ENCODE data around the gene ZNF564.
"Not testable (repeated sequence)": the region's sequence is repeated elsewhere in the genome, so short reads cannot be mapped to it uniquely, and the experiment has no call there.

The ZNF564 gene

DNA sequence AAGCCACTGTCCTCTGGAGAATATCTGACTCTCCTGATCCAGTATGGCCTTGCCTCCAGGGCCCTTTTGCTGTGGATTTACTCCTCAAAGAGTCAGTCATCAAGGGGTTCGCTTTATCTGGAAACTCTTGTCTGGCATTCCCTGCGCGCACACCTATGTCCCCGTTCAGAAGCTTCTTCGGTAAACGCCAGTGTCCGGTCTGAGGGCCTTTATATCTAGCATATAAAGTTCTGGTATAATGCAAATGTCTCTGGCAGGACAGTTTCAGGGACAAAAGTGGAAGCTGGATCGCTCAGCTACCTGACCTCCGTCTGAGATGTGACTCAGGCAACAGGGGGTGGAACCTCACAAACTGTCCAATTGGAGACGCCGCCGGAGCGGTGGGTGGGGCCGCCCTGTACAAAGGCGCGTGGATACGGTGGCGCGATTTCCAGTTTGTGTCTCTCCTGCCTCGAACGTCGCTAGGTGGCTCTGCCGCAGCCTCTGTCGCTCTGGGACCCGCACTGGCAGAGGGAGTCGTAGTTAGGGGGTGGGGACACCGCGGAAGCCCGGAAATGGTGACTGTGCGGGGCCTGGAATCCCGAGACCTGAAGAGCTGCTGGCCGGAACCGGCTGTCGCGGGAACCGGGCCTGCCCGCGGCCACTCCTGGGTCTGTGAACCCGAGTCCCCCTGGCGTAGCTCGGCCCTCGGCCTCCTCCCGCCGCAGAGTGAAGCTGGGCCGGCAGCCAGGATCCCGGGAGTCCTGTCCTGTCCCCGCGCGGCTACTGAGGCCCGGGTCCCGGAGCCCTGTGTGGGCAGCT lies 56.1 kb downstream of the ZNF564 start:
- peak; percentile 92 for DNase-seq

DNA sequence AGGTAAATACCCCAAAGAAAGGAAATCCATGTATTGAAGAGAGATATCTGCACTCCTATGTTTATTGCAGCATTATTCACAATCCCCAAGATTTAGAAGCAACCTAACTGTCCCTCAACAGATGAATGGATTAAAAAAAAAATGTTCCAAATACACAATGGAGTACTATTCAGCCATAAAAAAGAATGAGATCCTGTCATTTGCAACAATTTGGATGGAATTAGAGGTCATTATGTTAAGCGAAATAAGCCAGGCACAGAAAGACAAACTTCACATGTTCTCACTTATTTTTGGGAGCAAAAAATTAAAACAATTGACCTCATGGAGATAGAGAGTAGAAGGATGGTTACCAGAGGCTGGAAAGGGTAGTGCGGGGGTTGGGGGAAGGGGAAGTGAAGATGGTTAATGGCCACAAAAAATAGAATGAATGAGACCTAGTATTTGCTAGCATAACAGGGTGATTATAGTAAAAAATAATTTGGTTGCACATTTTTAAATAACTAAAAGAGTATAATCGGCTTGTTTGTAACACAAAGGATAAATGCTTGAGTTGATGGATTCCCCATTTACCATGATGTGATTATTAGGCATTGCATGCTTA lies 56.9 kb downstream of the ZNF564 start:
- no peak for DNase-seq

DNA sequence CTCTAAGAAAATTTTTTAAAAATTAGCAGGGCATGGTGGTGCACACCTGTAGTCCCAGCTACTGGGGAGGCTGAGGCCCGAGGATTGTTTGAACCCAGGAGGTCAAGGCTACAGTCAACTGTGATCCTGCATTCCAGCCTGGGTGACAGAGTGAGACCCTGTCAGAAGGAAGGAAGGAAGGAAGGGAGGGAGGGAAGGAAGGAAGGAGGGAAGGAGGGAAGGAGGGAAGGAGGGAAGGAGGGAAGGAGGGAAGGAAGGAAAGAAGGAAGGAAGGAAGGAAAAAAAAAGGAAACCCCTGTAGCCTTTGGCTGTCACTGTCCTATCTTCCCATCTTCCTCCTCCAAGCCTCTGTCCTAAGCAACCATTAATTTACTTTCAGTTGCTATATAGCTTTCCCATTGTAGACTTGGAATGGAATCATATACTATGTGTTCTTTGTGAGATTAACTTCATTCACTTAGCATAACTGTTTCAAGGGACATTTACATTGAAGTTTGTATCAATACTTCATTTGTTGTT lies 65.0 kb downstream of the ZNF564 start:
- not testable (repeated sequence) for DNase-seq

DNA sequence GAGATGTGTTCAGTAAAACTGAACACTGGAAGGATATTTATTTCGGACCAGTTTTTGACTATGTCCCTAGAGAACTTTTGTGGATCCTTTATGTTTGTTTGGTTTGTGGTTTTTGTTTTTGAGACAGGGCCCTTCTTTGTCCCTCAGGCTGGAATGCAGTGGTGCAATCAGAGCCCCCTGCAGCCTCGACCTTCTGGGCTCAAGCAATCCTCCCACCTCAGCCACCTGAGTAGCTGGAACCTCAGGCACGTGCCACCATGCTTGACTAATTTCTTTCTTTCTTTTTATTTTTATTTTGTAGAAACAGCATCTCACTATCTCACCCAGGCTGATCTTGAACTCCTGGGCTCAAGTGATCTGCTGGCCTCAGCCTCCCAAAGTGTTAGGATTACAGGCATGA lies 65.7 kb downstream of the ZNF564 start:
- DNase-seq = no peak

DNA sequence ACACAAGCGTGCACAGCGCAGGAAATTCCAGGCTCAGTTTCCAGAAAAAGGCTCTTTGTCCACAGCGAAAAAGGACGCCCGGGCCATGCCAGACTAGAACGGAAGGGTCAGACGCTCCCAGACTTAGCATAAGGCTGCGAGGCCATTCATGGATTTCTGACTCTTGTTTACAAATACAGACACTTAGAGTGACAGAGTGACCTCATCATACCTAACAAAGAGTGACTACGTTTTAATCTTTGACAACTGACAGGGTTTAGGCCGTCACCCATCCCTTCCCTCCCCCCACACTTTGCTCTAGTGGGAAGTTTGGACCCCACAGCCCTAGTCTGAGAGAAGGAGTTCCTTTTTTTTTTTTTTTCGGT lies 66.2 kb downstream of the ZNF564 start:
- no peak for DNase-seq

DNA sequence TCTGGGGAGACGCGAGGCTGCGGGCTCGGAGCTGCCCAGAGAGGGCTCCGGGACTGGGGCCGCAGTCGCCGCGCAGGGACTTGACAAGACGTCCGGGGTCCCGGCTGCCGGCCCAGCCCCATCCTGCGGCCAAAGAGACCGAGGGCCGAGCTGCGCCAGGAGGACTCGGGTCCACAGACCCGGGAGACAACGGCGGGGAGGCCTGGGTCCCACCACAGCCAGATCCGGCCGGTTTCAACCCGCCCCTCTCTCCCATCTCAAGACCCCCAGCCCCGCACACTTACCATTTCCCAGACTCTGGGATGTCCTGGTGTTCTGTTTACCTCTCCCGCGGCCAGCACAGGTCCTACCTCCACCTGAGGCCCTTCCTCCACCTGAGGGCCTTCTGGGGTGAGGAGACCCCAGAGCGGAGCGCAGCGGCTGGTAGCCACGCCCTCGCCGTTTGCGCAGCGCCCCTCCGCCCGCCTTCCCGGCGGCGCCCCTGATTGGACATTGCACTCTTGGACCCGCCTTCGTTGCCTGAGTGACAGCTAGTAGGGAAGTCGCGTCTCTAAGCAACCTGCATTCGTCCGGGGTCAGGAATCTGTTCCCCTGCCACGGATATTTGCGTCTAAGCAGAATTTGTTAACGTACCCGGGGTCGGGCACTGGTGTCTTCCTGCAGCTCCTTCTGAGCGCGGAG lies 66.8 kb downstream of the ZNF564 start, which contains the start of gene ZNF709:
Gene ZNF709, minus strand, starts transcription at position 446 of the 681 bp plus-strand sequence. Its CDS starts 159 bp downstream, at position 287.
- DNase-seq = peak; percentile 67

DNA sequence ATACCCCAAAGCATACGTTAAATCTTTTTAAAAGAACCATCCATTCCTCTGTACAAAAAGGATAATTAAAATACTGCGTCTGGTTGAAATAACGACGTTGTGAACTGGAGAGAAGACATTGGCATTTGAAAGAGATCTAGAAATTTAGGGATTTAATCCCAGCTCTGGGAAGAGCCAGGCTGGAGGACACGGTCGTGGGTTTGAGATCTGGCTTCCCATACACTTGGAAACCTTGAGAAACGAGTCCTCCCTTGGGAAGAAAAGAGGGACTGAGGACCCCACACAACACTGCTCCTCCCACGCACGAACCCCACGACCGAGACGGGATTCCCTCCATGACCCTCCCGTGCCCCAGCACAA lies 67.3 kb downstream of the ZNF564 start:
- no peak for DNase-seq

DNA sequence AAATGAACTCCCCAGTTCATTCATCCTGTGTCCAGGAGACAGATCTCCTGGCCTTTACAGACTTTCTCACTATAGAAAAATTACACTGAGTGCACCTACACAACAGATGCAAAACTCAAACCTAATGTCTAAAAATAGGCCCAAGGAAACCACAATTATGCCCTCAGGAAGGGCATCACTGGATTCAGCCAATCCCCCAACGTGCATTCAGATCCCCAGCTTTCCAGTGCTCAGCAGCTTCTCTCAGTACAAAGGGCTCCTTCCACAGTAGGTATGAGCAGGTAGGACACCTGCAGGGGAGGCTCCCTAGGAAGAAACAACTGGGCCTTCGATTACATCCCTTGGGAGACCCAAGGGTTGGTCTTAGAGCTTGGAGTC lies 68.8 kb downstream of the ZNF564 start:
- DNase-seq = no peak

DNA sequence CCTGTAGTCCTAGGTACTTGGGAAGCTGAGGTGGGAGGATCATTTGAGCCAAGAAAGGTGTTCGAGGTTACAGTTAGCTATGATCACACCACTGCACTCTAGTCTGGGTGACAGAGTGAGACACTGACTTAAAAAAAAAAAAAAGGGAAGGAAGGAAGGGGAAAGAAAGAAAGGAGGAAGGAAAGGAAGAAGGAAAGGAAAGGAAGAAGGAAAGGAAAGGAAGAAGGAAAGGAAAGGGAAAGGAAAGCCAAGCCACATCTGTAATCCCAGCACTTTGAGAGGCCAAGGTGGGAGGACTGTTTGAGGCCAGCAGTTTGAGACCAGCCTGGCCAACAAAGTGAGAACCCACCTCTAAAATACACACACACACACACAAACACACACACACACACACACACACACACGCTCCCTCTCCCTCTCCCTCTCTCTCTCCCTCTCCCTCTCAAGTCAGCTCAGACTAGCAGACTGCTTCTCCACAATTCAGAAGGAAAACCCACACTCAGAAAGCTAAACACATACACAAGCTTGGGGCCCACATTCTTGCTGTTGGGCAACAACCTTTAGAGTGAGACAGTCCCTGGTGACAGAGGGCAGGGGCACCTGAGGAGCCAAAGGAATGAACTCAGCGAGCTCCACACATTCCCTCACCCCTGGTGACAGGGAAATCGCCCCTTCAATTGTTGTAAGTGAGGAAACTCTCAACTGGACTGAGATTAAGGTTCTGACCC lies 69.3 kb downstream of the ZNF564 start:
- DNase-seq = no peak

DNA sequence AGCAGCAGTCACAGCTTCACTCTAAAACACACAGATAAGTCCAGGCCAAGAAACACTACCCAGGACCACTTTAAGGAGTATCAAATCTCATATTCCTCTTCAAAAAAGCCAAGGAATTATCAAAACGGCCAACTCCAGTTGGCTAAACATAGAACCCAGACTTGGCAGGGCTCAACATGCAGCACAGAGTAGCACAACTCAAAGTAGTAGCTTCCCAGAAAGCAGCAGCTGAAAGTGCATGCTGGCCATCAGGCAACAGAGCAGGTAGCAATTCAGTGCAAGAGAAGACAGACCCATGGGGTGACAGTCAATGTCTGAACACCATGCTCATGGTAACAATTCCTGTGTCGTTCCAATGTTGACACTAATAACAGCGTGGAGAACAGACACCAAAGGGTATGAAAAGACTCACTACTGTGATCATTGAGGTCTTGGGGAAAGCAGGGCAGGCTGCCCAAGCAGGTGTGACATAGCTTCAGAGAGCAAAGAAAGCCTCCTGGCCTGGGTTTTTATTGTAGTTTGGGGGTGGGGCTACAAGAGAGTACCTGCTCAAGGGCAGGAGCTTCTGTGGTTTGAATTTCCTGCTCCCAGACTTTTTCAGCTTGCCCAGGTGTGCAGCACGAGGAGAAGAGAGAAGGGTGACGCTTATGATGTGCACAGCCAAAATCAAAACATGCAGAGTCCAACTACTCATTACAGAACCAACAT lies 72.9 kb downstream of the ZNF564 start:
- DNase-seq = no peak

Measured in NCI-H510A (cell line).